GM12878 (cell line): Measurements from ENCODE around the gene ST7. TPM values are rescaled to one million over a fixed set of nuclear protein-coding genes. Genes with fewer than 3 reads are reported as not detected.

Experiments
- CBFB ChIP-seq: IDR thresholded peaks from 2 replicates; pipeline ENCODE4 v1.6.1; 2016; ENCODE audit warnings: antibody characterized with exemption, low read depth
- CEBPB ChIP-seq, 2 experiments: fragments of 150-350 bp in 1 of 2; IDR thresholded peaks; 2 replicates each; pipeline ENCODE4 v1.6.1; 2012 to 2014; ENCODE audit warnings: low read depth in 2 of 2, low read length in 2 of 2, borderline replicate concordance in 1 of 2, inconsistent platforms in 1 of 2
- CEBPZ ChIP-seq: fragments of 150-350 bp; IDR thresholded peaks from 2 replicates; pipeline ENCODE4 v1.6.1; 2016; ENCODE audit warnings: low read depth, low read length
- FOXM1 ChIP-seq: IDR thresholded peaks from 2 replicates; pipeline ENCODE4 v1.6.1; 2012; ENCODE audit warnings: low read depth, mild to moderate bottlenecking, inconsistent platforms, low read length, moderate library complexity
- HDAC6 ChIP-seq: fragments of 200-600 bp; sonication (generic); IDR thresholded peaks from one replicate; pipeline ENCODE4 v1.8.0; 2017; ENCODE audit warnings: antibody characterized with exemption; ENCODE audit not compliant: unreplicated experiment
- HDGF ChIP-seq: fragments of 450-650 bp; IDR thresholded peaks from 2 replicates; pipeline ENCODE4 v1.6.1; 2016; ENCODE audit warnings: antibody characterized with exemption
- IKZF1 ChIP-seq: fragments of 450-650 bp; conservative IDR thresholded peaks from 2 replicates; pipeline ENCODE4 v1.6.1; 2017; ENCODE audit warnings: antibody characterized with exemption, mild to moderate bottlenecking
- IKZF2 ChIP-seq, 2 experiments: fragments of 450-650 bp; IDR thresholded peaks; 2 replicates each; pipeline ENCODE4 v1.6.1; 2017; ENCODE audit warnings: mild to moderate bottlenecking in 2 of 2, moderate library complexity in 2 of 2
- IRF4 ChIP-seq: IDR thresholded peaks from 2 replicates; pipeline ENCODE4 v1.6.1; 2011; ENCODE audit warnings: low read depth, low read length
- IRF5 ChIP-seq: fragments of 450-650 bp; IDR thresholded peaks from 2 replicates; pipeline ENCODE4 v1.6.1; 2017; ENCODE audit warnings: borderline replicate concordance
- JUNB ChIP-seq: IDR thresholded peaks from 2 replicates; pipeline ENCODE4 v1.6.1; 2016; ENCODE audit warnings: antibody characterized with exemption, mild to moderate bottlenecking
- KLF5 ChIP-seq: fragments of 450-650 bp; IDR thresholded peaks from 2 replicates; pipeline ENCODE4 v1.6.1; 2014; ENCODE audit warnings: mild to moderate bottlenecking; ENCODE audit not compliant: partially characterized antibody
- LARP7 ChIP-seq: fragments of 450-650 bp; IDR thresholded peaks from 2 replicates; pipeline ENCODE4 v1.6.1; 2017; ENCODE audit warnings: mild to moderate bottlenecking
- MTA2 ChIP-seq: fragments of 450-650 bp; IDR thresholded peaks from 2 replicates; pipeline ENCODE4 v1.6.1; 2016; ENCODE audit warnings: low read depth, mild to moderate bottlenecking, moderate library complexity
- NR2C1 ChIP-seq: fragments of 450-650 bp; IDR thresholded peaks from 2 replicates; pipeline ENCODE4 v1.6.1; 2017; ENCODE audit warnings: antibody characterized with exemption, mild to moderate bottlenecking, moderate library complexity
- PML ChIP-seq: IDR thresholded peaks from 2 replicates; pipeline ENCODE4 v1.6.1; 2012; ENCODE audit warnings: low read length, inconsistent platforms
- POLR2A ChIP-seq: IDR thresholded peaks from 2 replicates; pipeline ENCODE4 v1.6.1; 2011; ENCODE audit warnings: low read depth, mild to moderate bottlenecking, low read length
- POLR2AphosphoS5 ChIP-seq: IDR thresholded peaks from 2 replicates; pipeline ENCODE4 v1.6.1; 2011; ENCODE audit warnings: mild to moderate bottlenecking, low read length, inconsistent platforms
- RAD51 ChIP-seq: fragments of 450-650 bp; IDR thresholded peaks from 2 replicates; pipeline ENCODE4 v1.6.1; 2016; ENCODE audit warnings: moderate library complexity, mild to moderate bottlenecking, inconsistent platforms
- RBBP5 ChIP-seq: fragments of 200-600 bp; sonication (generic); conservative IDR thresholded peaks from 2 replicates; pipeline ENCODE4 v1.6.1; 2016
- SMARCA5 ChIP-seq: fragments of 450-650 bp; IDR thresholded peaks from 2 replicates; pipeline ENCODE4 v1.6.1; 2017; ENCODE audit warnings: mild to moderate bottlenecking
- SMC3 ChIP-seq: IDR thresholded peaks from 2 replicates; pipeline ENCODE4 v1.6.1; 2011; ENCODE audit warnings: low read length, improper control_type of control experiment, borderline replicate concordance
- SUPT20H ChIP-seq: IDR thresholded peaks from 2 replicates; pipeline ENCODE4 v1.6.1; 2011; ENCODE audit warnings: low read depth, mild to moderate bottlenecking, low read length, moderate library complexity, borderline replicate concordance; ENCODE audit not compliant: control insufficient read depth
- TCF12 ChIP-seq: IDR thresholded peaks from 2 replicates; pipeline ENCODE4 v1.6.1; 2011; ENCODE audit warnings: low read depth, mild to moderate bottlenecking, low read length
- ZBTB11 ChIP-seq: fragments of 450-650 bp; formaldehyde crosslinking; IDR thresholded peaks from 2 replicates; pipeline ENCODE4 v1.5.0; 2022; ENCODE audit warnings: mild to moderate bottlenecking, missing genetic modification characterization
- ZNF622 ChIP-seq: fragments of 450-650 bp; IDR thresholded peaks from 2 replicates; pipeline ENCODE4 v1.6.1; 2017; ENCODE audit warnings: mild to moderate bottlenecking, inconsistent platforms
- polyA plus RNA-seq, 11 experiments: library from polyadenylated mRNA; depleted of rRNA in 4 of 11; unstranded in 6 of 11; stranded (reverse) in 5 of 11; fragments of >200 nt; fragmentation: Nextera tagmentation in 4 of 11; fragmentation: Illumina TruSeq in 1 of 11; extraction: Ambion mirVana in 4 of 11; extraction: Trizol in 1 of 11; gene quantifications; 1 replicate in 1 of 11; 2 replicates in 10 of 11; pipeline versions ENCODE4 v1.2.1 to v1.2.3, GENCODE V29; 2011 to 2016; ENCODE audit warnings: inconsistent platforms in 2 of 11, missing spikeins in 2 of 11, low read depth in 1 of 11
- total RNA-seq, 4 experiments: library from RNA; depleted of rRNA in 3 of 4; stranded (reverse); fragments of >200 nt in 3 of 4; fragmentation: Illumina TruSeq in 1 of 4; extraction: Trizol in 1 of 4; gene quantifications; 2 replicates each; pipeline versions ENCODE4 v1.2.1 to v1.2.3, GENCODE V29; 2013 to 2021

Gene ST7
- total and polyA plus RNA-seq, 10 of the 15 experiments (the other 5 are each of a cell fraction or from before 2014, with no cell fraction given): 27.7 to 76.4 (median 53.6) TPM

- TF ChIP-seq ZBTB11 (CRISPR knock-in tag) (no peak), NR2C1 (no peak), SMARCA5 (no peak), TCF12 (no peak), SMC3 (no peak), POLR2AphosphoS5 (peak; percentile 58; the same call in 1 of the 2 replicates), MTA2 (peak; percentile 93), FOXM1 (peak; percentile 96), RBBP5 (no peak), CBFB (peak; percentile 84), IKZF1 (peak; percentile 90), ZNF622 (no peak), HDAC6 (no peak), IKZF2 (IDR thresholded peaks at IDR 0.05) (peak; percentile 95 to 97), SUPT20H (no peak), JUNB (peak; percentile 99), HDGF (peak; percentile 18; the same call in 1 of the 2 replicates), IRF5 (no peak), LARP7 (no peak), IRF4 (peak; percentile 99), CEBPB (IDR thresholded peaks at IDR 0.05; ENCODE audit: borderline replicate concordance in 1 of 2, low read depth in 2 of 2, low read length in 2 of 2) (0 out of 4 replicates have a peak, but pooled peaks of 1 of the 2 experiments have one; percentile 80), POLR2A (no peak), CEBPZ (no peak), KLF5 (peak; percentile 48), PML (peak; percentile 67), RAD51 (no peak)
Measured at GRCh38 chr7:117011419-117012260, 58.3 kb downstream of the ST7 start (continued).
